Measurements from ENCODE around the gene OR6C68. TPM values are rescaled to one million over a fixed set of nuclear protein-coding genes. Genes with fewer than 3 reads are reported as not detected.

OR6C68 gene
- total and polyA plus RNA-seq, 2 donors (not counting 3 experiments of a cell fraction or from before 2014, with no cell fraction given): not detected

- CTCF ChIA-PET: no interaction called here
- no peak overlapping the region for H3K4me2 ChIP-seq (ENCODE audit: insufficient read depth, low read length)
- POLR2A ChIA-PET: no interaction called here
Observed at GRCh38 chr12:55467836-55468235, 24.3 kb upstream of the OR6C68 start.

More at GRCh38 chr12:55467836-55468235, 24.3 kb upstream of the OR6C68 start:
- no peaks in the 10 kb centered on the region for H3K79me2 ChIP-seq (ENCODE audit: control insufficient read depth, insufficient read depth, low read length)
- no peak overlapping the region for H3K9ac ChIP-seq (replicated peaks; ENCODE audit: extremely low read depth, insufficient read depth, low read length)
- no peak overlapping the region for H3K27ac ChIP-seq (ENCODE audit: insufficient read depth, low read depth, low read length)
- no peaks in the 10 kb centered on the region for H3K27me3 ChIP-seq (ENCODE audit: control insufficient read depth in 2 of 2, insufficient read depth in 2 of 2, low read length in 2 of 2)
- DNase-seq (ENCODE audit: low read depth, low spot score): no peak
- dilution Hi-C loops (cut with MboI; ENCODE audit: extremely low pct_ligation_motif_present, low sequenced_read_pairs) (no loop called here), intact Hi-C loops (cut with micrococcal nuclease) (no loop called here)
- H3K9me3 ChIP-seq (replicated peaks; ENCODE audit: control insufficient read depth, insufficient read depth, low read length): no peaks in the 10 kb centered on the region
- no peak for FAIRE-seq
- H3K9me1 ChIP-seq (replicated peaks; ENCODE audit: control insufficient read depth, extremely low read depth, insufficient read depth, low read length): no peaks in the 10 kb centered on the region
- no peak for TF ChIP-seq EZH2 (IDR thresholded peaks at IDR 0.05; ENCODE audit: borderline replicate concordance, low read depth, low read length, severe bottlenecking)
- no peak for TF ChIP-seq JUN (IDR thresholded peaks at IDR 0.05; ENCODE audit: borderline replicate concordance, insufficient read depth, insufficient read length, low read depth)
- TF ChIP-seq, protein P1, sequence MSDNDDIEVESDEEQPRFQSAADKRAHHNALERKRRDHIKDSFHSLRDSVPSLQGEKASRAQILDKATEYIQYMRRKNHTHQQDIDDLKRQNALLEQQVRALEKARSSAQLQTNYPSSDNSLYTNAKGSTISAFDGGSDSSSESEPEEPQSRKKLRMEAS (IDR thresholded peaks at IDR 0.05; ENCODE audit: insufficient read depth, insufficient read length): no peak
- TF ChIP-seq POLR2A (IDR thresholded peaks at IDR 0.05; ENCODE audit: low read depth, low read length): no peak
- no peak for TF ChIP-seq FOS (IDR thresholded peaks at IDR 0.05; ENCODE audit: borderline replicate concordance, insufficient read depth, low read length)
- no peak for TF ChIP-seq MYC (IDR thresholded peaks at IDR 0.05; ENCODE audit: low read depth, low read length)
- no peak for TF ChIP-seq POLR2AphosphoS5 (IDR thresholded peaks at IDR 0.05; ENCODE audit: insufficient read depth, low read depth, low read length)
- TF ChIP-seq, protein P2, sequence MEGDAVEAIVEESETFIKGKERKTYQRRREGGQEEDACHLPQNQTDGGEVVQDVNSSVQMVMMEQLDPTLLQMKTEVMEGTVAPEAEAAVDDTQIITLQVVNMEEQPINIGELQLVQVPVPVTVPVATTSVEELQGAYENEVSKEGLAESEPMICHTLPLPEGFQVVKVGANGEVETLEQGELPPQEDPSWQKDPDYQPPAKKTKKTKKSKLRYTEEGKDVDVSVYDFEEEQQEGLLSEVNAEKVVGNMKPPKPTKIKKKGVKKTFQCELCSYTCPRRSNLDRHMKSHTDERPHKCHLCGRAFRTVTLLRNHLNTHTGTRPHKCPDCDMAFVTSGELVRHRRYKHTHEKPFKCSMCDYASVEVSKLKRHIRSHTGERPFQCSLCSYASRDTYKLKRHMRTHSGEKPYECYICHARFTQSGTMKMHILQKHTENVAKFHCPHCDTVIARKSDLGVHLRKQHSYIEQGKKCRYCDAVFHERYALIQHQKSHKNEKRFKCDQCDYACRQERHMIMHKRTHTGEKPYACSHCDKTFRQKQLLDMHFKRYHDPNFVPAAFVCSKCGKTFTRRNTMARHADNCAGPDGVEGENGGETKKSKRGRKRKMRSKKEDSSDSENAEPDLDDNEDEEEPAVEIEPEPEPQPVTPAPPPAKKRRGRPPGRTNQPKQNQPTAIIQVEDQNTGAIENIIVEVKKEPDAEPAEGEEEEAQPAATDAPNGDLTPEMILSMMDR (IDR thresholded peaks at IDR 0.05; ENCODE audit: extremely low read depth in 1 of 2, insufficient read depth in 1 of 2, low read depth in 1 of 2, low read length in 2 of 2): no peak
- no peak for TF ChIP-seq GATA2 (IDR thresholded peaks at IDR 0.05; ENCODE audit: insufficient read depth, insufficient read length, low read depth, low read length)
- H4K20me1 ChIP-seq (replicated peaks; ENCODE audit: control insufficient read depth, extremely low read depth, insufficient read depth, low read length): no peaks in the 10 kb centered on the region
- H3K4me3 ChIP-seq (replicated peaks in 1 of 3; ENCODE audit: insufficient read depth in 1 of 3, low read depth in 1 of 3, low read length in 3 of 3): no peak overlapping the region
- H2AFZ ChIP-seq (ENCODE audit: low read depth, low read length): no peak overlapping the region
- H3K4me1 ChIP-seq (ENCODE audit: control insufficient read depth, extremely low read depth, insufficient read depth, low read length): no peaks in the 10 kb centered on the region
- no peaks in the 10 kb centered on the region for H3K36me3 ChIP-seq (ENCODE audit: control insufficient read depth in 2 of 2, extremely low read depth in 1 of 2, insufficient read depth in 2 of 2, low read length in 2 of 2)
- no TSS peak for BruUV-seq (replicated peaks)

Measured in endothelial cell of umbilical vein (primary cell).